ENCODE data around the gene CCDC149.

The CCDC149 gene

DNA sequence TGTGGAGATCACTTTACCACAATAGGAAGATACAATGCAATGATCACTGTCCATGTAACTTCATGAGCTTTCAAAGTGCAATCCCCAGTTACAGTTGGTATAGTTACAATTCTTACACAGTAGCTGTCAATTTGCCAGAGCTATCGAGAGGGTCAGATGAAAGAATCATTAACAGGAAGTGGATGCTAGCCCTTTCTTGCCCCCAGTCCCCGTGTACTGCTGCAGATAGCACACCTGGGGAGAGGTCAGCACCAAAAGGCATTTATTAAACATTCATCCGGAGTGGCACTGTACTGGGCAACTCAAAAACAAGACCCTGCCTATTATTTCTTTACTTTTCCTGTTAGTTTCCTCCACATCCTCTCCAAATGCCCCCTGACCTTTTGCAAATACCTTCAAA is 69.7 kb downstream of the CCDC149 start:
- DNase-seq (ENCODE audit: low read depth) = no peak

DNA sequence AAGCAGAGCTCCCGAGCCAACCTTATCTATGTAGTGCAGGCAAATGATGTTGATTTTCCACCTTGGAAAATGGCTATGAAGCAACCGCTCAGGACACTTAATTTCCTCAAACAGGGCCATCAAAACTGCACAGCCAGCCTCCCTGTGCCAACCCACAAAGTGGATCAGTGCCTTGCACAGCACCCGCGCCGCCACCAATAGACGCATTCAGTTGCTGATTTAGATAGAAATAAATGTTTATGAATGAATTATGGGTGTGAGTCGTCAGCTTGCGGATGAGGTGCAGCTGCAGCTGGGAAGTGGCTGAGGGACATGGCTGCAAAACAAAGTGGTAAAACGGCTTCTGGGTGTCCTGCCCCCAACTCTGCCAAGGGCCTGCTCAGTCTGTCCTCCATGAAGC is 70.5 kb downstream of the CCDC149 start:
- DNase-seq (ENCODE audit: low read depth) = no peak

DNA sequence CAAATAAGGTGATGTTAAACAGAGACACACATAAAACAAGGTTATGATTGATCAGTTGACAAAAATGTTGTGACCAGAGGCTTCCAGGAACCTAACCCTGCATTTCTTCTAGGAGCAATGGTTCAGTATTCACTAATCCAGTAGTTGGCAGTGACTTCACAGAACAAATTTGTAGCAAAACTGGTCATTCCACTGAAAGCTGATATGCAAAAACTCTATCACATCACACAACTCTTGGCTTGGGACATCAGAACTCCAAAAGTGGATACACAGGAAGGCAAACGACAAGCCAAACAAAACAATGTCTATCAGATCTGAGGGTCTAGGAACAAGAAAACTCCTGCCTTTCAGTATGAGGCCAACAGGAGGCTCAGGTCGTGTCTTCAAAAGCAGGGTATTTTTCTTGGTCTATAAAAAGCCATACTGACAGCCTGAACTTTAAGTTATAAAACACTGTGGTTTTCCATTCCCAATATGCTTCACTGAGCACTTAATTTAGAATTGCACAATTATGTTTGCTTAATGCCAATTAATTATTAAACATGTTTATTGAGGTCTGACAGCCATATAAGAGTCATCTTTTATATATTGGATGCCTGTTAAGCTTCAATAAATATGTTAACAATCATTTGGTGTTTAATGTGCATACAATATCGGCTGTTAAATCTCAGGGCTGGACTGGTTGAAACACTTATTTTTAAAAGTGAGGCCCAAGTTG is 71.9 kb downstream of the CCDC149 start:
- no peak for DNase-seq (ENCODE audit: low read depth)

DNA sequence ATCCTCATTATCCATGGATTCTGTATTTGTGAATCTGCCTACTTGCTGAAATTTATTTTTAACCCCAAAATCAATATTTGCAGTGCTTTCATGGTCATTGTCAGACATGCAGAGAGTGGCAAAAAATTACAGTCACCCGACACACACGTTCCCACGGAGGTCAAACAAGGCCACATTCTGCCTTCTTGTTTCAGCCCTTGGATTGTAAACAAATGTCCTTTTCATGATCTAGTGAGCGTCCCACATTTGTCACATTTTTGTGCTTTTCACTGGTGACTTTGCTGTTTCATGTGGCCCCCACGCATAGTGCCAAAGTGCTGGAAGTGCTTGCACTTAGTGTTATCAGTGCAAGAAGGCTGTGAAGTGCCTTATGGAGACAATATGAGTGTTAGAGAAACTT is 72.5 kb downstream of the CCDC149 start:
- no peak for DNase-seq (ENCODE audit: low read depth)

DNA sequence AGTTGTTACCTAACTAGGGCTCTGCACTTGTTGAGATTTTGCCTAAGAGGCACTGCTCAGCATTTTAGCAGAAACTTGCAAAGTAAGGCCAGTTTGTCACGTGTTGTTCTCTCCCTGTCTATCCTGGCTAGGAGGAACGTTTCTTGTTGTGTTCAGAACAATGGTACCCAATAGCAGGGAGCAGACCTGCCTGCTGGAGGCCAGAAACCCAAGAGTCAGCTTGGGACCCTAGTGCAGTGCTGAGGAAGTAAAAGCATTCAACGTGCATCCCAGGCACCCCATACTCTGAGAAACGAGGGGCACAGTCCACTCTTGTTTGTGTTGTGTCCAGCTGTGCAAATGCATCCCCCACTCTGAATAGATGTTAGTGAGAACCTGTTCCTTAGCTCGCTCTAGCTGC is 75.1 kb downstream of the CCDC149 start:
- DNase-seq (ENCODE audit: low read depth) = no peak

DNA sequence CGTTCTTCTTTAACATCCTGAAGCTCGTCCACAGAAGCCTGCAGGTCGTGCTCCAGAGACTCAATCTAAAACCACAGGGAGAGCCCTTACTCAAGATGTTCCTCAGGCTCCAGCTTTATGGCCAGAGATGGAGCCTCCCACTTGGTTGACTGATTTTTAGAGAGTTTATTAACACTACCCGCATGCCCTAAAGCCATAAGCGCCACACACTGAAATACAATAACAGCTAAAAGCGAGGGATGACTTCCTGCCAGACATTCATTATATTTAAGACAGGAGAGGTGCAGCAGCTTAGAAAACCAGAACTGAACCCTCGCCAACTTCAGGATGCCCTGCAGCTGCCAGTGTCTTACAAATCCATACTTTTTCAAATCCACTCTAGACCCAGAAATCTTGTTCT is 75.5 kb downstream of the CCDC149 start:
- no peak for DNase-seq (ENCODE audit: low read depth)

DNA sequence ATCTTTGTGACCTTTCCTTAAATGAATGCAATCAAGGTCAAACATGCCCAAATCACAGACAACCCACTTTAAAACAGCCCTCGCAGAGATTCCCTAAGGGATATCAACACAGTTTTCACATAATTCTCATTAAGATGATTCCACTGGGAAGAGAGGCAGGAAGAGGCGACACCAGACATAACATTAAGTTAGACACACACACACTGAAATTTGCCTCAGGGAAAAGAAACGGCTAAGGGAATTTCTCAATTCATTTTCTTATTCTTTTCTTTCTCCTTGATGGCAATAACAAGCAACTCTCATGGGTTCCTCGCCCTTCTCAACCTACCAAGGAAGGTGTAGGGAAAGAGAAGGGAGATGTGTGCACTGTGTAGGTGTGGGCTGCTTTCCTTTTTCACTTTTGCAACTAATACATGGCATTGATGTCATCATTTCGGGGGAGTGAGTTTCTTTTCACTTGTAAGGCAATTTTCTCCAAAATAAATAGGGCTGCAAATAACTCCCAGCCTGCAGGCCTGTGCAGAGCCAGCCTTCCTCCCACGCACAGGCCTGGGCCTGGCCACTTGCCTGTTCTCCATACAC is 76.1 kb downstream of the CCDC149 start:
- no peak for DNase-seq (ENCODE audit: low read depth)

DNA sequence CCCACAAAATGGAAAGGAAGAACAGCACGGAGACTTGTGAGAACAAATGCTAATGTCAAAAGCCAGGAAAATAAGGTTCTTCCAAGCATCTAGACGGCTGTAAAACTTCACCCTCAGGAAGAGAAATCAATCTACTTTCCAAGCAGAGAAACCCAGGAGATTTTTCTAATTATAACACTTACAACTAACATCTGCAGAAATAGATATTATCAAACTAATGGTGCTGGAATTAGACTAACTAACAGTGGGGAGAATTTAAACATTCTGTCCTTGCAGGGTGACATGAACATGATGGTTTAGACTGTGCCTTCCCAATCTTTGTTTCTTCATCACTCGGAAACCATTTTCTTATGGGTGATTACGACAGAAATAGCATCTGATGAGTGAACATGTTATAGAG is 77.1 kb downstream of the CCDC149 start:
- DNase-seq (ENCODE audit: low read depth) = no peak

DNA sequence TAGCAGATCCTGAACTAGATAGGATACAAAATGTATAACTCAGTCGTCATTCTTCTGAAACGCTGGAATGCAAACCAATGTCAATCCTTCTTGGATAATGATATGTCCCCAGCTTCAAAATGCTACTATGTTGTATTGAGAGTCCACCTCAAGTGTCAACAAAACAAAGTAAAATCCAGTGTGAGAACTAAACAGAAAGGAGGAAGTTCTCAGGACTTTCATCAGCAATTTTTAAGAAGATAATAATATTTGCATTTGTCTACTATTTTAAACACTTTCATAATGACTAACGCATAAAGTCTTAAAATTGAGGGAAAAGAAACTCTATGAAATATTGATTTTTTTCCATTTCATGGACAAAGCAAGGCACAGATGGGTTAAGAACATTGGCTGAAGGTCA is 81.2 kb downstream of the CCDC149 start:
- no peak for DNase-seq (ENCODE audit: low read depth)

DNA sequence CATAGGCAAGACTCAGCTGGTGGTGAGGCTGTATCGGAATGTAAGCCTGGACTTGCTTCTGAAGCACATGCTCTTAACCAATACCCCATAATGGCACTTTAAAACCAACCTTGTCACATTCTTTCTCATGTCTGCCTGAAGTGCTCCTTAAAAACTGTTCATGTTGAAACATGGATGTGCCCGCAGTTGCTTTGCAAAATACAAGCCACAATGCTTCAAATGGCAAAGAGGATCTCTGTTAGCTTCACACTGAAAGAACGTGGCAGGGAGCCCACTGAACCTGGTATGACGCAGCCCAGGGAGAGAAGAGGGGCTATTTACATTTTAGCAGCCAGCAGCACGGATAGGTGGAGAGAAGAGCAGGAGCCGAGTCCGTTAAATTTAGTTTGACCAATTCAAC is 88.1 kb downstream of the CCDC149 start:
- DNase-seq (ENCODE audit: low read depth) = no peak

DNA sequence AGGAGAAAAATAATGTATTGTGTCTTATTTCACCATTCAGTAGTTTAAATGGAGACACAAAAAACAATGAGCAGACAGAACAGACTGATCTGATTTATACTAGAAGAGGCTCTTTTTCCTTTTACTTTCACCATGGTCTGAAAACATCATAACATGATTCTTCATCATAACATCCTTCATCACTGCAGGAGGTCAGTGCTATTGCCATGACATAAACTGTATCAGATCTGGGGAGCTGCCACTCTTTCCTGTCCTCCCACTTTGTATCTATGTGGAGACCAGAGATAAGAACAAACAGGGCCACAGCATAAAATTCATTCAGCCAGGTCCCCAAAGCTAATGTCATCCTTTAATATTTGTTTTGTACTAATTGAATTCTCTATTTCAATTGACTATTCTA is 92.3 kb downstream of the CCDC149 start:
- DNase-seq (ENCODE audit: low read depth) = no peak

DNA sequence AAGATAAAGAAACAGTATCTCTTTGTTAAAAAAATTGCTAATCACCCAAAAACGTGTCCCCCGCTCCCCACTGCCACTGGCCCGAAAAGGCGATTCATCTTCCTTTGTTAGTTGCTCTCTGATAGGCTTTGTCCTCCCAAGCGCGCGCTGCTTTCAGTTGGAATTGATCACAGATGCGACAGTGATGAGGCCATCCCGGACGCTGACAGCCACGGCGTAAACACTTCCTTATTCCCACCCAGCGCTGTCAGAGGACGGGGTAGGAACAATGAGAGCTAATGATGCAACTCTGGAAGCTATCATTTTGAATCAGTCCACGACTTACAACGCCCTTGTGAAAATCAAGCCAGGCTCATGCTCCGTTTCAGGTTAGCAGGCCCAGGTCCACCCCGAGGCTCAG is 96.0 kb downstream of the CCDC149 start:
- DNase-seq (ENCODE audit: low read depth) = no peak

DNA sequence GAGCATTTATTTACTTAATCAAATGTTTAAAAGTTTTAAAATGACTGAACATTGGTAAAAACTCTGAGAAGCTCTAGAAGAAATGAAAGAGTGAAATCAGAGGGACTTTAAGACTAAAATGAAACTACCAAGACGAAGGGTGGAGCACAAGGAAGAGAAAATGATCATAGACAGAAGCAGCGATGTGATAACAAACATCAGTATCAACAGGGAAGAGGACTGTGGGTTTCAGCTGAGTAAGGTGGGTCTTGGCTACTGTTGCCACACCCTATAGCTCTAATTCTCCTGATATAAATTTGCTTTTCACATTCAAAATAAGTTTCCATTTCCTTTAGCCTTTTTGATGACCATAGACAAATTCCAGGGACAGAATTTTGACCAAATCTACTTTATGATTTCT is 99.1 kb downstream of the CCDC149 start:
- DNase-seq (ENCODE audit: low read depth) = no peak

DNA sequence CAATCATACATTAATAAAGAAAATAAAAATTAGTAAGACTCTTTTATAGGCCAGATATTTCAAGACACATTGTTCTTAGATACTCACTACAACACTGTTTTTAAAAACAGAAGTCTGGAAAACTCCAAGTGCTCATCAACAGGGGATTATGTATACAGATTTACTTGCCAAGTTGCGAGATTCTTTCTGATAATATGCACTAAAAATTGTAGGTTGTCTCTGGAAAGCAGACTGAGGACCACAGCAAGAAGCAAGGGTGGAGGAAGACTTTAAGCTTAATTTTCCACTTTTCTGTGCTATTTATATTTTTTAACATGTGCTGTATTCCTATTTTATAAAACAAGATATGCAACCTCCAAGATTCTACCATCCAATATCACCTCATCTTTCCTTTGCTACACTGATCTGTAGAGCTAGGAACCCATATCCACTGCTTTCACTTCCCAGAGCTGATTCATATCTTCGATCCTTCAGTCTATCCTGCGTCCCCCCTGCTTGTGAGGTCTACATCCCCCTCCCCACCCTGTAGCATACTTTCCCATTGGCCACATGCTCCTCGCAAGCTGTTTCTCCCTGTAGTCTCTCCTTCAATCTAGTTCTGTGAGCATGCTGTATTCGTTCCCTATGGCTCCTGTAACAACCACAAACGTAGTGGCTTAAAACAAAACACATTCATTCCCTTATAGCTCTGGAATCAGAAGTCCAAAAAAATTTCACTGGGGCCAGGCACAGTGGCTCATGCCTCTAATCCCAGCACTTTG is 101.8 kb downstream of the CCDC149 start:
- DNase-seq (ENCODE audit: low read depth) = no peak

DNA sequence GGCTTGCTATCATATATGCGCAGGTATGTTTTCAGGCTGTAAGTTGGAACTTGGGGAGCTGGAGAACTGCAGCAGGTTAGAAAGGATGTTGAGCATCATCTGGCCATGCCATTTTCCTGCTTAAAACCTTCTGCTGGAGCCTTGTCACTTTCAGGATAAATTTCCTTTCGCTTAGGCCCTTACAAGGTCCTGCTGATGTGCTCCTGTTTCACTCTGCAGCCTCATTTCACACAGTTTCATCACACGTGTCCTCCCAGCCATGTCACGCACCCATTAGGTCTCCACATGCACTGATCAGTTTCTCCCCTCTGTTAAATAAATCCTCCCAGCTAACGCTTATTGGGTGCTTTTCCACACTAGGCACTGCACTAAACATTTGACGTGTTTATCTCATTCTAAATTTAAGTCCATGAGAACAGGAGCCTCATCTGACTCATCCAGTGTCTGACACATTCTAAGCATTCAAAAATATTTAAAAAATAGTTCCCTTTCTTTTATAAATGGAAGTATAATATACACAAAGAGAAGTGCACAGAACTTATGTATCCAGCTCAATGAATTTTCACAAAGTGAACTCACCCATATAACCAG is 102.9 kb downstream of the CCDC149 start:
- DNase-seq (ENCODE audit: low read depth) = no peak

DNA sequence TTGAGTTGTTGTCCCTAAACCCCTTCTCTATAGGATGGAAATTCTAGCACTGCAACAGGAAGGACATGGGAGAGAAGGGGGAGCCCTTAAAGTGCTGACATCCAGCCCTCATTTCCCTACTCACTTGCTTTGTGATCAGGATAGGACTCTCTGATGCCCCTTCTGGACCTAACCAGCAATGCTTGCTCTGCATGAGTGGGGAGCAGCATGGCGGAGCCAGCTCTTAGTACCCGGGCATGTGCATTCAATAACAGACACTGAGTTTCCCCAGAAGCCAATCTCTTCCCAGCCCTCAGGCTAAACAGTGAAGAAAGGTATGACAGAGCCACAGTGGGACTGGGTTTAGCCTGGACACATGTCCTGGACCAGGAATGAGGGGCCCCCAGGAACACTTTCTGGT is 103.5 kb downstream of the CCDC149 start:
- DNase-seq (ENCODE audit: low read depth) = no peak

DNA sequence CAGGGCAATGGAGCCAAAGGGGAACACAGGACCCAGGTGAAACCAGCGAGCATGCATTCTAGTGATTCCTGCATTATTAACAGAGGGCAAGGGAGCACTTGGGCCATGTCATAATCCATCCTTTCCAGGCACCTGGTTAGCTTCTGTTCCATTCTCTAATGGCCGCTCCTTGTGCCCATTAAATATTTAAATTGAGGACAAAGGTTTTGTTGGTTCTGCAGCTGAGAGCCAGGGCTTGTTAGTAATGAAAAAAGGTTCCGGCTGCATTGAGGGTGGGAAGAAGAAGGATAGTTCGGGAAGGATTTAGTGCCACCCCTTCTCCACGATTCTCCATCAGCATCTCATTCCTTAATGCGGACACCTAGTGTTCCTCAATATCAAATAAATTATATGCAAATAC is 103.9 kb downstream of the CCDC149 start:
- DNase-seq (ENCODE audit: low read depth) = no peak

DNA sequence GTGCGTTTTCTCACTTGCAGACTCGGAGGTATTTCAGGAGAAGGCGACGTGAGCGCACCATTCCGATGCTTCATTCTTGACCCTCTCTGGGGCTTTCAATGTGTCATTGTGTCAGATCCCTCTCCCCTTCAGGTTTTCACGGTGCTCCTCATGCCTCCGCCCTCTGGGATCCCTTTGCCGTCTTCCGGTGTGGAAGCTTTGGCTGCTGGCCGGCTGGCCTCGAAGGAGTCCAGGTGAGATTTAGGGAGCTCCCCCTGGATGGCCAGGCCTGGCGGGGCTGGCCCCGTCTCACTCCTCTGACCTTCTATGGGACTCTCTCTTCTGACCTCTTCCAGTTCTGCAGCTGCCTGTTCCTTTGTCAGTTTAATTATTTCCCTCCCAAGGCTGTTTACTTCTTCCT is 104.6 kb downstream of the CCDC149 start:
- DNase-seq (ENCODE audit: low read depth) = no peak

DNA sequence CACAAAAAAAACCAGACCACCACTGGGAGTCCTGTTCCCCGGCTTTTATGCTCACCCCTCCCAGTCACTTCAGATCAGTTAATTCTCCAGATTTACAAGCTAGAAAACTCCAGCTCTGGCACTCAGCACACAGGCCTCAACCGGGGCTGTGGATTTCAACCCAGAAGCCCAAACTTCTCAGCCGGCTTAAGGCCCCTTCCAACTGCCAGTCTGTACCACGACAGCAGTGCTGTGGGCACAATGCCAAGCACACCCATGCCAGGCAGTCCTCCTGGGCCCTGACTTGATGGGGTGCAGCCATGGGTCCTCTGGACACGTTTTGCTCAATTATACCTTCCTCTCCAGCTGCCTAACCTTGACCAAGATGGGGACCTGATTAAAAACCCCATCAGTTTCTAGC is 105.2 kb downstream of the CCDC149 start:
- DNase-seq (ENCODE audit: low read depth) = no peak

DNA sequence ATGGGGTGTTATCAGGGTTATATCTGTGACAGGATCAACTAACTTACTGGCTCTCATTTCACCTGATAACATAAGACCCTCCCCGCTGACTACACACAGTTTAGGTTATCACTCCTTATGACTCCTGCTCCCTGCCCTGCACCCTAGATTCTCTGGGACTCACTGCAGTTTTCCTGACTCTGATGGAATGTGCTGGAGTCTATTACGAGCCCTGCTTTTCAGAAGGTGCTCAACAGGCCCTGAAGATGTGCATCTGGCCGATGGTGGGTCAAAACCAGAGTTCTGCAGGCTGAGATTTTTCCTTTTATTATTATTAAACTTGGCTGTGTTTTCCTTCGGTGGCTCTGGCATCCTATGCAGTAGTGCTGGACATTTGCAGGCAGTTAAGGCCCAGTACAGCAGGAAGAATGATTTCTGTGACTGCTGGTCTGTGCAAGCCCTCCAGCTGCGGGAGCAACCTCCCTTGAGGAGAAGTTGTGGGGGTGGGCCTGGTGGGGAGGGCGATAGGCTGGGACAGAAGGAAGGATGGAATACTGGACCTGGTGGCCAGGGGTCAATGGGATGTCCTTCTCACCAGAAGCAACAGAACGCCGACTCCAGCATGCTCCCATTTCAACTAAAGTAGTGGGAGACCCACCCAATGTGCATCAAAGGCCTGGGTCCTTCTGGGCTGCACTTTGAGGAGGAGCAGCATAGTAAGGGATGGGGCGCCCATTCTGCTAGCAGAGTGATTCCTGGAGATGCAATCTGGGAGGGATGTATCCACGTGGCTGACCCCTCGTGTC is 106.4 kb downstream of the CCDC149 start:
- no peak for DNase-seq (ENCODE audit: low read depth)

DNA sequence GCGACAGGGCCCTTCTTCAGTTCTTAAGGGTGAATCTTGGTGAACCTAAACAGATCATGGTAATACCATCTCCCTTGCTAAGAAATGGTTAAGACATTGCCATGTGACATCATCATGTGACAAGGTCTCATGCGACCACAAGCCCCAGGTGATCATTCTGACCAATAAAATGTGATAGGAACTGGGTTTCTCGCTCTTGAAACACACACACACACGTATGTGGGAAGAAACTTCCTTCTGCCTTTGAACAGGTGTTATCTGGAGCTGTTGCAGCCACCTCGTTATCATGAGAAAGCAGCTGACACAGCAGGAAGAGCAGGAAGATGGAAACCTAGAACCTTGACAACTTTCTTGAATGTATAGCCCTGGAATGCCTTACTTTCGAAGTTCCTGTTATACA is 107.3 kb downstream of the CCDC149 start:
- no peak for DNase-seq (ENCODE audit: low read depth)

DNA sequence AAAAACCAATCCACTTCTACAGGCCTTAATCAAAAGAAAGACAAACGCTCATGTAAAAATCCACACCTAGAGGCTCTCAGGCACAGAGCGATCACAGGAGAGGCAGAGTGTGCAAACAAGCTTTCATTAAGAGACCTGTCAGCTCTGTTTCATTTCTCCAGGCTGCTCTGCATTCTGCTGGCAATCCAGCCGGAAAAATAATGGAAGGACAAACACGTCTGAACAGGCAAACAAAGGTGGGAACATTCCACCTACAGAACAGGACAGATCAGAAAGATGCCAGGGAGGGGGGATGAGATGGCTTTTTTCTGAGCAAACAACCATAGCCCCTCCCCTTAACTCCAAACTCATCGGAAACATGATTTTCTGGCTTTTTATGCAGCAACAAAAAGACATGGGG is 107.8 kb downstream of the CCDC149 start:
- no peak for DNase-seq (ENCODE audit: low read depth)
